Activated CD4-positive, alpha-beta T cell treated with anti-CD3 and anti-CD28 coated beads, Interleukin-2, amount 10 ng/mL, durations not matched to agents 24 days and 14 days (primary cell): ENCODE data around the gene EPHB3. TPM values are rescaled to one million over a fixed set of nuclear protein-coding genes. Genes with fewer than 3 reads are reported as not detected.
A peak's percentile ranks its signal among the peaks of the same experiment; 100 is the strongest.

Experiments used
- DNase-seq: peaks from one replicate; pipeline ENCODE4 v3.0.0; 2022
- H3K27ac Mint-ChIP-seq: one replicate; pipeline ENCODE4 v1.8.0; 2022; ENCODE audit warnings: mild to moderate bottlenecking, mixed read lengths
- H3K27me3 Mint-ChIP-seq: one replicate; pipeline ENCODE4 v1.8.0; 2022; ENCODE audit warnings: mixed read lengths
- H3K36me3 Mint-ChIP-seq: one replicate; pipeline ENCODE4 v1.8.0; 2022; ENCODE audit warnings: low read depth, mild to moderate bottlenecking, mixed read lengths
- H3K4me1 Mint-ChIP-seq: one replicate; pipeline ENCODE4 v1.8.0; 2021; ENCODE audit warnings: mixed read lengths
- H3K4me3 Mint-ChIP-seq: one replicate; pipeline ENCODE4 v1.8.0; 2022; ENCODE audit warnings: mild to moderate bottlenecking, moderate library complexity, mixed read lengths
- H3K9me3 Mint-ChIP-seq: one replicate; pipeline ENCODE4 v1.8.0; 2021; ENCODE audit warnings: mixed read lengths
- intact Hi-C: fragments of 100-400 bp; cut with micrococcal nuclease; formaldehyde crosslinking; loops from one replicate; pipeline ENCODE4 v1.15.1; 2023
- total RNA-seq: library from RNA; stranded (reverse); gene quantifications from 2 replicates; pipeline ENCODE4 v1.2.3, GENCODE V29; 2022

Gene EPHB3
- 0.05 TPM in 1 of 2 replicates, not detected in the other for total RNA-seq

GRCh38 chr3:184561061-184561912 is at the start of gene EPHB3:
Gene EPHB3 (plus strand): TSS chr3:184561785. CDS start chr3:184562236, 451 bp downstream.
- Mint-ChIP-seq H3K4me3 (peak within 1 kb of the TSS; percentile 77), H3K4me1 (peaks cover 21% of the 10 kb centered on the region), H3K27me3 (peaks cover 55% of the 10 kb centered on the region), H3K27ac (peak within 1 kb of the TSS; percentile 10), H3K36me3 (no peaks in the 10 kb centered on the region), H3K9me3 (no peaks in the 10 kb centered on the region)
- intact Hi-C loops = loop anchor here (1.0 kb wide), 6 partner anchors 76 to 242 kb away; partner anchors contain the start of gene MAGEF1
- DNase-seq = peak; percentile 96

GRCh38 chr3:184512621-184513020 is 49.0 kb upstream of the EPHB3 start:
- H3K9me3 Mint-ChIP-seq = no peaks in the 10 kb centered on the region
- peaks cover 72% of the 10 kb centered on the region for H3K27me3 Mint-ChIP-seq
- peaks cover 8% of the 10 kb centered on the region for H3K4me1 Mint-ChIP-seq
- H3K27ac Mint-ChIP-seq = no peak overlapping the region
- DNase-seq = no peak
- H3K36me3 Mint-ChIP-seq = no peaks in the 10 kb centered on the region
- H3K4me3 Mint-ChIP-seq = peak overlapping the region; percentile 63
- intact Hi-C loops = loop anchor here (1.0 to 5.0 kb wide), 4 partner anchors 32 to 142 kb away; no protein-coding TSS in a partner anchor

- intact Hi-C loops = loop anchor here (1.0 to 5.0 kb wide), 4 partner anchors 31 to 143 kb away; no protein-coding TSS in a partner anchor
- H3K9me3 Mint-ChIP-seq = no peaks in the 10 kb centered on the region
- peak; percentile 95 for DNase-seq
- H3K4me1 Mint-ChIP-seq = peaks cover 8% of the 10 kb centered on the region
- H3K4me3 Mint-ChIP-seq = peak overlapping the region; percentile 72
- H3K27me3 Mint-ChIP-seq = peaks cover 79% of the 10 kb centered on the region
- H3K27ac Mint-ChIP-seq = no peak overlapping the region
- no peaks in the 10 kb centered on the region for H3K36me3 Mint-ChIP-seq
Measured at GRCh38 chr3:184513276-184514170, 48.1 kb upstream of the EPHB3 start.

GRCh38 chr3:184514171-184514490 is 47.5 kb upstream of the EPHB3 start:
- H3K9me3 Mint-ChIP-seq = no peaks in the 10 kb centered on the region
- intact Hi-C loops = loop anchor here (5.0 kb wide), 1 partner anchor 37 kb away; no protein-coding TSS in a partner anchor
- no peaks in the 10 kb centered on the region for H3K36me3 Mint-ChIP-seq
- H3K27me3 Mint-ChIP-seq = peaks cover 85% of the 10 kb centered on the region
- peak overlapping the region; percentile 72 for H3K4me3 Mint-ChIP-seq
- no peak for DNase-seq
- no peak overlapping the region for H3K27ac Mint-ChIP-seq
- H3K4me1 Mint-ChIP-seq = peaks cover 8% of the 10 kb centered on the region

GRCh38 chr3:184523825-184524615 is 37.6 kb upstream of the EPHB3 start:
- H3K9me3 Mint-ChIP-seq = no peaks in the 10 kb centered on the region

GRCh38 chr3:184524981-184525336 is 36.6 kb upstream of the EPHB3 start:
- H3K4me1 Mint-ChIP-seq = peaks cover 15% of the 10 kb centered on the region
- no peak for DNase-seq
- no peaks in the 10 kb centered on the region for H3K36me3 Mint-ChIP-seq
- H3K27me3 Mint-ChIP-seq = peaks cover 25% of the 10 kb centered on the region
- intact Hi-C loops = loop anchor here (2.0 to 5.0 kb wide), 2 partner anchors 16 to 163 kb away; partner anchors contain the start of genes CLCN2 and POLR2H
- no peaks in the 10 kb centered on the region for H3K9me3 Mint-ChIP-seq
- H3K4me3 Mint-ChIP-seq = peak overlapping the region; percentile 88
- H3K27ac Mint-ChIP-seq = peak overlapping the region; percentile 75

More at GRCh38 chr3:184523825-184524615, 37.6 kb upstream of the EPHB3 start:
- Mint-ChIP-seq H3K36me3 (no peaks in the 10 kb centered on the region), H3K27me3 (peaks cover 29% of the 10 kb centered on the region), H3K4me1 (peaks cover 15% of the 10 kb centered on the region), H3K4me3 (peak overlapping the region; percentile 59), H3K27ac (peak overlapping the region; percentile 66)
- peak; percentile 77 for DNase-seq
- intact Hi-C loops = loop anchor here (2.0 kb wide), 1 partner anchor 17 kb away; no protein-coding TSS in a partner anchor

- peak overlapping the region; percentile 88 for H3K4me3 Mint-ChIP-seq
- peaks cover 28% of the 10 kb centered on the region for H3K27me3 Mint-ChIP-seq
- intact Hi-C loops = loop anchor here (2.0 to 5.0 kb wide), 2 partner anchors 15 to 163 kb away; partner anchors contain the start of genes CLCN2 and POLR2H
- no peaks in the 10 kb centered on the region for H3K36me3 Mint-ChIP-seq
- DNase-seq = peak; percentile 76
- H3K4me1 Mint-ChIP-seq = peaks cover 15% of the 10 kb centered on the region
- no peaks in the 10 kb centered on the region for H3K9me3 Mint-ChIP-seq
- H3K27ac Mint-ChIP-seq = peak overlapping the region; percentile 75
Measured at GRCh38 chr3:184525337-184526087, 36.1 kb upstream of the EPHB3 start.

- H3K27me3 Mint-ChIP-seq = peaks cover 33% of the 10 kb centered on the region
- DNase-seq = no peak
- H3K4me1 Mint-ChIP-seq = peaks cover 15% of the 10 kb centered on the region
- intact Hi-C loops = loop anchor here (5.0 kb wide), 1 partner anchor 164 kb away; the partner anchor contains the start of genes CLCN2 and POLR2H
- H3K9me3 Mint-ChIP-seq = no peaks in the 10 kb centered on the region
- peak overlapping the region; percentile 88 for H3K4me3 Mint-ChIP-seq
- no peak overlapping the region for H3K27ac Mint-ChIP-seq
- no peaks in the 10 kb centered on the region for H3K36me3 Mint-ChIP-seq
Measured at GRCh38 chr3:184526088-184526433, 35.5 kb upstream of the EPHB3 start.

- intact Hi-C loops = no loop called here
- Mint-ChIP-seq H3K4me3 (no peak overlapping the region), H3K9me3 (no peaks in the 10 kb centered on the region), H3K27me3 (peaks cover 41% of the 10 kb centered on the region), H3K4me1 (no peaks in the 10 kb centered on the region), H3K36me3 (no peaks in the 10 kb centered on the region), H3K27ac (no peak overlapping the region)
- no peak for DNase-seq
Measured at GRCh38 chr3:184531626-184532280, 29.8 kb upstream of the EPHB3 start.

- no peak overlapping the region for H3K27ac Mint-ChIP-seq
- no peaks in the 10 kb centered on the region for H3K36me3 Mint-ChIP-seq
- intact Hi-C loops = no loop called here
- H3K4me3 Mint-ChIP-seq = no peak overlapping the region
- no peaks in the 10 kb centered on the region for H3K4me1 Mint-ChIP-seq
- DNase-seq = no peak
- H3K9me3 Mint-ChIP-seq = no peaks in the 10 kb centered on the region
- H3K27me3 Mint-ChIP-seq = peaks cover 45% of the 10 kb centered on the region
Measured at GRCh38 chr3:184532940-184533732, 28.4 kb upstream of the EPHB3 start.

GRCh38 chr3:184537885-184538665 is 23.5 kb upstream of the EPHB3 start:
- DNase-seq = no peak
- H3K27me3 Mint-ChIP-seq = peaks cover 43% of the 10 kb centered on the region

More at GRCh38 chr3:184537885-184538665, 23.5 kb upstream of the EPHB3 start:
- Mint-ChIP-seq H3K9me3 (no peaks in the 10 kb centered on the region), H3K27ac (no peak overlapping the region), H3K4me3 (no peak overlapping the region), H3K36me3 (no peaks in the 10 kb centered on the region), H3K4me1 (peaks cover 2% of the 10 kb centered on the region)
- intact Hi-C loops = no loop called here
